Activated naive CD4-positive, alpha-beta T cell treated with anti-CD3 and anti-CD28 coated beads for 36 hours (primary cell): Measurements from ENCODE around the gene PLGLB2. TPM values are rescaled to one million over a fixed set of nuclear protein-coding genes. Genes with fewer than 3 reads are reported as not detected.

ENCODE experiments used
- total RNA-seq, 2 experiments: library from RNA; stranded (reverse); gene quantifications; one replicate each; pipeline ENCODE4 v1.2.3, GENCODE V29; 2021

Gene PLGLB2
- total RNA-seq, 2 experiments from 2014 or later: 0.10 TPM; not detected in 1

Other genes starting within 250 kb of the PLGLB2 start
- gene RGPD2, start 77.7 kb downstream of the PLGLB2 start, total RNA-seq: 1 to 10 TPM; 1.1 to 1.6 TPM